ENCODE measurements around the gene SLCO4C1. TPM values are rescaled to one million over a fixed set of nuclear protein-coding genes. Genes with fewer than 3 reads are reported as not detected.

Gene SLCO4C1
- total and polyA plus RNA-seq, 11 donors: 0.01 to 0.40 (median 0.16) TPM; not detected in 1

- 77 to 83% (median 81%) methylated on average over 1 of the region's 1 CpG for WGBS, 4 donors
- Histone ChIP-seq H3K4me1 (no peaks in the 10 kb centered on the region), H3K27me3 (no peaks in the 10 kb centered on the region), H3K9me3 (no peaks in the 10 kb centered on the region), H3K4me3 (no peak overlapping the region), H3K27ac (no peak overlapping the region), H3K36me3 (no peaks in the 10 kb centered on the region)
- TF ChIP-seq POLR2A (IDR thresholded peaks at IDR 0.05) (no peak), CTCF (IDR thresholded peaks at IDR 0.05) (no peak)
- DNase-seq (no peak), ATAC-seq (no peak)
- intact Hi-C loops (cut with DNase I): no loop called here
Measured at GRCh38 chr5:102314328-102314727, 18.2 kb upstream of the SLCO4C1 start.

DNA sequence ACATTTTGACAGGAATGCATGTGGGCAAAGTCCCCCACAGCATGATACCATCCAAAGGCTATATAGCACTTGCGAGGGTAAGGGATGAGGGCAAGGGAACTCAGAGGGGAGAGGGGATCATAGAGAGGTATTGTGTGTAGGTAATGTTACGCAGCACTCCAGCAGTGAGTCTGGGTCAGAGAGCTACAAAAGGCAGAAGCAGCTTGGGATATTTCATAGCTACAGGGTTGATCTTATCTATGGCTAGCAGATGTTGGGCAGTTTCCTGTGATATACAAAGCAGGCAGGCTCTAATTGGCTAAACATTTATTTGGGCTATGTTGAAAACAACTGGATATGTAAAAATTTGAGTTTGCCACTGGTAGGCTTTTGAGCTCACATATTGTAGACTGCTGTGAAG is 17.8 kb upstream of the SLCO4C1 start:
- no peaks in the 10 kb centered on the region for H3K27me3 ChIP-seq
- no peaks in the 10 kb centered on the region for H3K9me3 ChIP-seq
- DNase-seq (no peak), ATAC-seq (no peak)
- 60 to 70% (median 63%) methylated on average over 2 of the region's 2 CpGs for WGBS, 4 donors
- no peaks in the 10 kb centered on the region for H3K36me3 ChIP-seq
- no peak overlapping the region for H3K27ac ChIP-seq
- no peak overlapping the region for H3K4me3 ChIP-seq
- intact Hi-C loops (cut with DNase I): no loop called here
- no peak for TF ChIP-seq CTCF (IDR thresholded peaks at IDR 0.05)
- TF ChIP-seq POLR2A (IDR thresholded peaks at IDR 0.05): no peak
- H3K4me1 ChIP-seq: no peaks in the 10 kb centered on the region

GRCh38 chr5:102312586-102313370 is 16.7 kb upstream of the SLCO4C1 start:
- 88 to 96% (median 94%) methylated on average over 5 of the region's 5 CpGs for WGBS, 4 donors
- Histone ChIP-seq H3K4me3 (no peak overlapping the region), H3K9me3 (no peaks in the 10 kb centered on the region), H3K4me1 (no peaks in the 10 kb centered on the region), H3K27ac (no peak overlapping the region), H3K27me3 (no peaks in the 10 kb centered on the region), H3K36me3 (no peaks in the 10 kb centered on the region)
- intact Hi-C loops (cut with DNase I): no loop called here
- DNase-seq: no peak
- no peak for TF ChIP-seq CTCF (IDR thresholded peaks at IDR 0.05)
- no peak for TF ChIP-seq POLR2A (IDR thresholded peaks at IDR 0.05)
- ATAC-seq: no peak

DNA sequence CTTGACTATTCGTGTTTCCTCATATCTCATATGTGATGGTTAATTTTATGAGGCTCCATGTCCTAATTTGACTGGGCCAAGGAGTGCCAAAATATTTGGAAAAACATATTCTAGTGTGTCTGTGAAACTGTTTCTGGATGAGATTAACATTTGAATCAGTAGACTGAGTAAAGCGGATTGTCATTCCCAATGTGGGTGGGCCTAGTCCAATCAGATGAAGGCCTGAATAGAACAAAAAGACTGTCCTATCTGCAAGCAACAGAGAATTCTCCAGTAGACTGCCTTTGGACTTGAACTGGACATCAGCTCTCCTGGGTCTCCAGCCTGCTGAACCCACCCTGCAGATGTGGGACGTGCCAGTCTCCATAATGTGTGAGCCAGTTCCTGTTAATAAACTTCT is 13.5 kb upstream of the SLCO4C1 start:
- WGBS, 4 donors: 84 to 88% (median 86%) methylated on average over 3 of the region's 3 CpGs
- ATAC-seq (no peak), DNase-seq (no peak)
- Histone ChIP-seq H3K4me3 (no peak overlapping the region), H3K4me1 (no peaks in the 10 kb centered on the region), H3K27me3 (no peaks in the 10 kb centered on the region), H3K9me3 (no peaks in the 10 kb centered on the region), H3K27ac (no peak overlapping the region), H3K36me3 (no peaks in the 10 kb centered on the region)
- TF ChIP-seq CTCF (IDR thresholded peaks at IDR 0.05) (no peak), POLR2A (IDR thresholded peaks at IDR 0.05) (no peak)
- intact Hi-C loops (cut with DNase I): no loop called here

Measured in heart left ventricle (tissue), 16 donors.